ENCODE data around the gene TAMM41. TPM values are rescaled to one million over a fixed set of nuclear protein-coding genes. Genes with fewer than 3 reads are reported as not detected.

Gene TAMM41
- total and polyA plus RNA-seq, 2 donors (not counting 1 experiment from before 2014, with no cell fraction given) = 5.6 to 9.0 TPM

DNA sequence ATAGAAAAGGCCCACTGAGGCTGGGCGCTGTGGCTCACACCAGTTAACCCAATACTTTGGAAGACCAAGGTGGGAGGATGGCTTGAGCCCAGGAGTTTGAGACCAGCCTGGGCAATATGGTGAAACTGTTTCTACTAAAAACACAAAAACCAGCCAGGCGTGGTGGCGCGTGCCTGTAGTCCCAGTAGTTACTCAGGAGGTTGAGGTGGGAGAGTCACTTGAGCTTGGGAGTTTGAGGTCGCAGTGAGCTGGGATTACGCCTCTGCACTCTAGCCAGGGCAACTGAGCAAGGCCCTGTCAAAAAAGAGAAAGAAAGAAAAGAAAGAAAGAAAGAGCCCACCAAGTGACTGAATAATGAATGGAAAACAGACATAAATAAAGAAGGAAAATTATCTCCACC, 32.0 kb downstream of the TAMM41 start:
- Histone ChIP-seq H2AFZ (ENCODE audit: low read length) (no peak overlapping the region), H3K4me1 (ENCODE audit: control insufficient read depth, extremely low read depth, insufficient read depth, low read length) (peaks cover 6% of the 10 kb centered on the region), H3K9me3 (ENCODE audit: control insufficient read depth, insufficient read depth, low read depth, low read length) (no peaks in the 10 kb centered on the region), H3K4me3 (replicated peaks in 1 of 4; ENCODE audit: control extremely low read depth in 1 of 4, insufficient read depth in 1 of 4, low read depth in 3 of 4, low read length in 4 of 4) (no peak overlapping the region), H3K36me3 (ENCODE audit: control insufficient read depth, insufficient read depth, low read length) (no peaks in the 10 kb centered on the region), H3K27me3 (ENCODE audit: control insufficient read depth, insufficient read depth, low read length) (no peaks in the 10 kb centered on the region), H3K9ac (ENCODE audit: insufficient read depth, low read length) (no peak overlapping the region), H4K20me1 (ENCODE audit: control insufficient read depth, extremely low read depth, insufficient read depth, low read length) (peaks cover 2% of the 10 kb centered on the region), H3K27ac (ENCODE audit: insufficient read depth, low read length) (no peak overlapping the region), H3K4me2 (ENCODE audit: extremely low read depth, insufficient read depth, low read length) (no peak overlapping the region), H3K79me2 (ENCODE audit: control insufficient read depth, insufficient read depth, low read length) (no peaks in the 10 kb centered on the region)
- DNase-seq (ENCODE audit: low read depth in 2 of 2) = no peak
- no peak for TF ChIP-seq EZH2 (IDR thresholded peaks at IDR 0.05; ENCODE audit: low read length, missing control alignments)
- TF ChIP-seq CTCF (conservative IDR thresholded peaks at IDR 0.05 in 1 of 2, IDR thresholded peaks at IDR 0.05 in 1 of 2; ENCODE audit: low read depth in 1 of 2, low read length in 2 of 2) = no peak

GRCh38 chr3:11810276-11810675, 36.4 kb downstream of the TAMM41 start:
- Histone ChIP-seq H2AFZ (ENCODE audit: low read length) (no peak overlapping the region), H3K9ac (ENCODE audit: insufficient read depth, low read length) (no peak overlapping the region), H4K20me1 (ENCODE audit: control insufficient read depth, extremely low read depth, insufficient read depth, low read length) (peaks cover 2% of the 10 kb centered on the region), H3K36me3 (ENCODE audit: control insufficient read depth, insufficient read depth, low read length) (no peaks in the 10 kb centered on the region), H3K27ac (ENCODE audit: insufficient read depth, low read length) (no peak overlapping the region), H3K4me2 (ENCODE audit: extremely low read depth, insufficient read depth, low read length) (peak overlapping the region; percentile 29), H3K79me2 (ENCODE audit: control insufficient read depth, insufficient read depth, low read length) (no peaks in the 10 kb centered on the region), H3K27me3 (ENCODE audit: control insufficient read depth, insufficient read depth, low read length) (no peaks in the 10 kb centered on the region), H3K9me3 (ENCODE audit: control insufficient read depth, insufficient read depth, low read depth, low read length) (no peaks in the 10 kb centered on the region), H3K4me3 (replicated peaks in 1 of 4; ENCODE audit: control extremely low read depth in 1 of 4, insufficient read depth in 1 of 4, low read depth in 3 of 4, low read length in 4 of 4) (no peak overlapping the region), H3K4me1 (ENCODE audit: control insufficient read depth, extremely low read depth, insufficient read depth, low read length) (peaks cover 9% of the 10 kb centered on the region)
- DNase-seq (ENCODE audit: low read depth in 2 of 2) = peak; percentile 68 to 90
- TF ChIP-seq CTCF (conservative IDR thresholded peaks at IDR 0.05 in 1 of 2, IDR thresholded peaks at IDR 0.05 in 1 of 2; ENCODE audit: low read depth in 1 of 2, low read length in 2 of 2) (peak in 1 of 2 donors; percentile 2), EZH2 (IDR thresholded peaks at IDR 0.05; ENCODE audit: low read length, missing control alignments) (no peak)

DNA sequence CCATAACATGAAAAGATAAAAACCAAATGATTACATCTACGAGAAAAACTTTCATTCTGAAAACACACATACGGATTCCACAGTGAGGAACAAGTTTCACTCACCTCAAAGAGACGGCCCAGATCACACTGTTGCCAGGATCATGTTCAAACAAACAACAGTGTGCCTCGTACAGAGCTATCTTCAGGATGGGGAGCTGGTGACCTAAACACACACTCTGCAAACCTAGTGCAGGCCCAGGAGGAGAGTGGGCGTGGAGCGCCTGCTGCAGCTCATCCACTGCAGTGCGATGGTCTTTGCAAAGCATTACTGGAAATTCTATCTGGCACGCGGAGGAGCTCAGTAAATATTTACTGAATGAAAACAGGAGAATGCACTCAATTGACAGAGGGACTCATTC, 38.5 kb downstream of the TAMM41 start:
- no peak overlapping the region for H3K27ac ChIP-seq (ENCODE audit: insufficient read depth, low read length)

More for the DNA sequence above, 38.5 kb downstream of the TAMM41 start:
- H3K9me3 ChIP-seq (ENCODE audit: control insufficient read depth, insufficient read depth, low read depth, low read length) = no peaks in the 10 kb centered on the region
- peak overlapping the region; percentile 38 for H3K4me2 ChIP-seq (ENCODE audit: extremely low read depth, insufficient read depth, low read length)
- no peak overlapping the region for H3K9ac ChIP-seq (ENCODE audit: insufficient read depth, low read length)
- H3K79me2 ChIP-seq (ENCODE audit: control insufficient read depth, insufficient read depth, low read length) = no peaks in the 10 kb centered on the region
- H3K4me3 ChIP-seq (replicated peaks in 1 of 4; ENCODE audit: control extremely low read depth in 1 of 4, insufficient read depth in 1 of 4, low read depth in 3 of 4, low read length in 4 of 4) = no peak overlapping the region
- DNase-seq (ENCODE audit: low read depth in 2 of 2) = peak in 1 of 2 donors; percentile 15
- no peaks in the 10 kb centered on the region for H3K36me3 ChIP-seq (ENCODE audit: control insufficient read depth, insufficient read depth, low read length)
- no peak overlapping the region for H2AFZ ChIP-seq (ENCODE audit: low read length)
- TF ChIP-seq EZH2 (IDR thresholded peaks at IDR 0.05; ENCODE audit: low read length, missing control alignments) (no peak), CTCF (conservative IDR thresholded peaks at IDR 0.05 in 1 of 2, IDR thresholded peaks at IDR 0.05 in 1 of 2; ENCODE audit: low read depth in 1 of 2, low read length in 2 of 2) (no peak)
- peaks cover 9% of the 10 kb centered on the region for H3K4me1 ChIP-seq (ENCODE audit: control insufficient read depth, extremely low read depth, insufficient read depth, low read length)
- H3K27me3 ChIP-seq (ENCODE audit: control insufficient read depth, insufficient read depth, low read length) = no peaks in the 10 kb centered on the region
- H4K20me1 ChIP-seq (ENCODE audit: control insufficient read depth, extremely low read depth, insufficient read depth, low read length) = peaks cover 2% of the 10 kb centered on the region
